ENCODE results near the gene ARHGAP24. TPM values are rescaled to one million over a fixed set of nuclear protein-coding genes. Genes with fewer than 3 reads are reported as not detected.

The ARHGAP24 gene
- total RNA-seq, 1 donor: 56.6 TPM

GRCh38 chr4:86035688-86036087 lies 560.7 kb downstream of the ARHGAP24 start:
- DNase-seq (ENCODE audit: low read depth): no peak
- no peak for TF ChIP-seq CTCF (IDR thresholded peaks at IDR 0.05; ENCODE audit: insufficient read depth, low read depth, low read length)
- no peak overlapping the region for H3K4me3 ChIP-seq (ENCODE audit: low read depth, low read length)

- peak; percentile 41 for DNase-seq (ENCODE audit: low read depth)
- no peak overlapping the region for H3K4me3 ChIP-seq (ENCODE audit: low read depth, low read length)
- TF ChIP-seq CTCF (IDR thresholded peaks at IDR 0.05; ENCODE audit: insufficient read depth, low read depth, low read length): no peak
Measured at GRCh38 chr4:86036736-86037135, 561.8 kb downstream of the ARHGAP24 start.

- DNase-seq (ENCODE audit: low read depth): no peak
Measured at GRCh38 chr4:86038037-86038436, 563.1 kb downstream of the ARHGAP24 start.

GRCh38 chr4:86043755-86044592 lies 569.0 kb downstream of the ARHGAP24 start:
- peak; percentile 65 for DNase-seq (ENCODE audit: low read depth)
- TF ChIP-seq CTCF (IDR thresholded peaks at IDR 0.05; ENCODE audit: insufficient read depth, low read depth, low read length): peak; percentile 63
- no peak overlapping the region for H3K4me3 ChIP-seq (ENCODE audit: low read depth, low read length)

More at GRCh38 chr4:86038037-86038436, 563.1 kb downstream of the ARHGAP24 start:
- TF ChIP-seq CTCF (IDR thresholded peaks at IDR 0.05; ENCODE audit: insufficient read depth, low read depth, low read length): no peak
- H3K4me3 ChIP-seq (ENCODE audit: low read depth, low read length): no peak overlapping the region

- no peak for DNase-seq (ENCODE audit: low read depth)
- TF ChIP-seq CTCF (IDR thresholded peaks at IDR 0.05; ENCODE audit: insufficient read depth, low read depth, low read length): no peak
- H3K4me3 ChIP-seq (ENCODE audit: low read depth, low read length): no peak overlapping the region
Measured at GRCh38 chr4:86044593-86044985, 569.6 kb downstream of the ARHGAP24 start.

GRCh38 chr4:86048426-86048825 lies 573.5 kb downstream of the ARHGAP24 start:
- peak; percentile 18 for DNase-seq (ENCODE audit: low read depth)
- TF ChIP-seq CTCF (IDR thresholded peaks at IDR 0.05; ENCODE audit: insufficient read depth, low read depth, low read length): no peak
- H3K4me3 ChIP-seq (ENCODE audit: low read depth, low read length): no peak overlapping the region
